ENCODE measurements around the gene CHSY1.

- TF ChIP-seq CTCF (IDR thresholded peaks at IDR 0.05) (no peak), POLR2A (IDR thresholded peaks at IDR 0.05) (no peak), EP300 (IDR thresholded peaks at IDR 0.05) (no peak)
These were observed 3.9 kb upstream of the CHSY1 start for GRCh38 chr15:101255615-101256241.
